ENCODE data around the gene OSBPL10.
"Not testable (repeated sequence)": the region's sequence is repeated elsewhere in the genome, so short reads cannot be mapped to it uniquely, and the experiment has no call there.

Gene OSBPL10

DNA sequence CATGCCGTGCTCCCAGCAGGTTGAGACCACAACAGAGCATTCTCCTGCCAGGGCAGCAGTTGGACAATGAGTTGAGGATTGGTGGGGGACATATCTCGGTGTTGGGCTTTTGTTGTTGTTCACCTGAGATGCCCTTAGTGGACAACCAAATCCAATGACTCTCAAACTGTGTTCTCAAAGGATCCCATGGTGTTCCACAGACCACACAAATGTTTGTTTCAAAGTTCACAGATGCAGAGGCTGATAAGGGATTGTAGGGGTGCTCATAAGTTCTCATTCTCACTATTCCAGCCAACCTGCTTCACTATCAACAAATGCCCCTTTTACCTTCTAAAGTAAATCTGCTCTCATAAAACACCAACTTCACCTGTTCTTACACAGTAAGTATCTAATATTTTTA, 159.9 kb downstream of the OSBPL10 start:
- in situ Hi-C loops (cut with MboI; ENCODE audit: low sequenced_read_pairs): no loop called here

DNA sequence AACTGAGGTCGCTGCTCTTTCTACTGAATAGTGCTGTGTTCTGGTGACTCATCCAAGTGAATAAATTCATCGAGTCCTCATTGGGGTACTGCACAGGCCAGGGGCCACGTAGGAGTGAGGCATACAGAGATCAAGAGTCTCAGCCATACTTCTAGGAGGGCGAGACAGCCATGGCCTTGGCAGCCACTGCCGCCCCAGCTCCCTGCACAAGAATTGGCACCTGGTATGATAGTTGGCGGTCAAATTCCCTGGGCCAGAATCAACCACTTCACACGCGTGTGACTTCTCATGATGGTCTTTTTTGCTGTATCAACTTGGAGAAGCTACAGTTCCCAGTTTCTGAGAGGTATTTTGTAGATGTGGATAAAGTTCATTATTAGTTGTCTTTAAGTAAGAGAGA, 161.6 kb downstream of the OSBPL10 start:
- in situ Hi-C loops (cut with MboI; ENCODE audit: low sequenced_read_pairs): no loop called here

DNA sequence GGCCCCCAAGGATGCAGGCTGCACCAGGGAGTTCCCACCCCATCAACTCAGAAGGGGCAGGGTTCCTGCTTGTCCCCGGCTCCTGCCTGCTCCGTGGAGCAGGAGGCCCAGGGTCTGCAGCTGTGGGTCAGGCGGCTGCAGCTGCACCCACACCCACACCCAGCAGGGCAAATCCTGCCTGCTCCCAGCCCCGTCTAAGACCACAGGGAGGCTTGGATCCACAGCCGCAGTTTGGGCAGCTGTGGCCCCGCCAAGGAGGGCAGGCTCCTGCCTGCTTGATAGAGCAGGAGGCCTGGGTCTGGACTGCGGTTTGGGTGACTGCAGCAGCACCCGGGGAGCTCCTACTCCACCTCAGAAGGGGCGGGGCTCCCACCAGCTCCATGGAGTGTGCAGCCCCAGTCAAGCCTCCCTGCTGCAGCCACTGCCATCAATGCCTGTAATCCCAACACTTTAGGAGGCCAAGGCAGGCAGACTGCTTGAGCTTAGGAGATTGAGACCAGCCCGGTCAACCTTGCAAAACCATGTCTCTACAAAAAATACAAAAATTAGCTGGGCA, 163.6 kb downstream of the OSBPL10 start:
- in situ Hi-C loops (cut with MboI; ENCODE audit: low sequenced_read_pairs): no loop called here

DNA sequence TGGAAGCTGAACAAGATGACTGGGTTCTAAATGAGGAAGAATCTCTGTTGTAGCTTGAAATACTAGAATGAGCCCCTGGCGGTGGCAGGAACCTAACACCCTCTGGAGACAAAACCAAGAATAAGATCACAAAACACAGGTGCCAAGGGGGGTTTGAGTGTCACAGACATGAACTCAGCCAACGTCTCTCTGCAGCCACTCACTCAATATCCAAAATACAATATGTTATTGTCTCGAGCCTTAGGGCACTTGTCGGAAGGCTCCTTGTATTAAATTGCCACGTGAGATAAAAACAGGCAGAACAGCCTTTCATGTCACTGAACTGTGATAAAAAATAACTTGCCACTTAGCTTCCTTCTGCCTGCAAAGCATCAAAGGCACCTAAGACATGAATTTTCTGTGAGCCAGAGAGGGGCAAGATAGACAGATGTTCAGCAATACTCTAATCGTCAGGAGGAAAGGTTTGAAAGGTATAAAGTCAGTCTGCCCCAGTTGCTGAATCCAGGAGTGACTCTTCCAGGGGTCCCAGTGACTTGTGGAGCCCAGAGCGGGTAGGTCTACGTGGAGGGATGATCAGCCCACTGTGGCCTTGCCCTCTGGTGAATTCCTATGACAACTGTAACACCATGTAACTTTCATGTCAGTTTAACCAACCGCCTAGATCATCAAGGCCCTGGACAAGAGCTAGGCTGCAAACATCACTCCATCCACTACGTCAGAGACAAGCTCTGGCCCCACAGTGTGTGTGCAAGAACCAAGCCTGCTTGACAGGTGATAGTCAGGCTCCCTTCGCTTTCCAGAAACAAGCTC, 165.2 kb downstream of the OSBPL10 start:
- in situ Hi-C loops (cut with MboI; ENCODE audit: low sequenced_read_pairs): no loop called here

DNA sequence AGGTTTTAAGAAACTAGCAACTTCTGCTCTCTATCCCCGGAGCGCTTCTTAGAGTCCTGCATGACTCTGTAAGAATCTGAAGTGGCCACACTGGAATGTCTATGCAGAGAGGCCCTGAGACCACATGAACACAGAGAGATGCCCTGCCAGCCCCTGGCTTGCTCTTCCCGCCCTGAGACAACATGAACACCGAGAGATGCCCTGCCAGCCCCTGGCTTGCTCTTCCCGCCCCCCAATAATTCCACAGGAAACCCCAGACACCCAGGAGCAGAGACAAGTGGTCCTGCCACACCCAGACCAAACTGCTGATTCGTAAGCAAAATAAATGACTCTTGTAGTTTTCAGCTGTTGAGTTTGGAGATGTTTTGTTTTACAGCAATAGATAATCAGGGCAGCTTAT, 166.1 kb downstream of the OSBPL10 start:
- in situ Hi-C loops (cut with MboI; ENCODE audit: low sequenced_read_pairs): no loop called here

DNA sequence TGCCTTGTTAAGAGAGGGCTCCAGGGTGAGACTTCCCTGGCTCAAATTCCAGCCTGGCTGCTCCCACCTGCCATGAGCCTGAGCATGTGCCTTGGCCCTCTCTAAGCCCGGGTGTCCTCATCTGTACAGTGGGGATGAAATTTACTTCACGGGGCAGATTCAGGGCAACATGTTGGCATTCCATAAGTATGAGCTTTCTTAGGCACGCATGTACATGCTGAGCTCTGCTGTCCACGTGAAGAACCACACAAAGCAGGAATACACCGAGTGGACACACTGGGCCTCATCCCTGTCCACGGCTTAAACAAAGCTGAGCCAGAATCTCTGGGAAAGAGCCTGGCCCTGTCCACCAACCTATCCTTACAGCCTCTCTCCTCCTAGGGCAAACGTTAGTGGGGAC, 167.4 kb downstream of the OSBPL10 start:
- in situ Hi-C loops (cut with MboI; ENCODE audit: low sequenced_read_pairs): no loop called here

DNA sequence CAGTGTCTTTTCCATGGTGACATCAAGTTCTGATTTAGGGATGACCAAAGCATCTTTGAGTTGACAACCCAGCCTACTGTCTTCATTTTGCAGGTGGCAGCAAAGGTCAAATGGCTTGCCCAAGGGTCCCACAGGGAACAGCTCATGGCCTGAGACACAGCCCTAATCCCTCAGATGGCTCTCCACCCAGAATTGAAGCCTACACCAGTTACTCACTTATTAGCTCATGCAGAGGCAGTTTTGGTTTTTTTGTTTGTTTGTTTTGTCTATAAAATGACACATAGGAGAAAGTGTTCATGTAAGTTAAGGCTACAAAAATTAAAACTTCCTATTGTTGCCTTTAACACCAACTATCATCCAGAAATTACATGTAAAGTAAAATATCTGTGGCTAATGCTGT, 167.9 kb downstream of the OSBPL10 start:
- in situ Hi-C loops (cut with MboI; ENCODE audit: low sequenced_read_pairs): no loop called here

DNA sequence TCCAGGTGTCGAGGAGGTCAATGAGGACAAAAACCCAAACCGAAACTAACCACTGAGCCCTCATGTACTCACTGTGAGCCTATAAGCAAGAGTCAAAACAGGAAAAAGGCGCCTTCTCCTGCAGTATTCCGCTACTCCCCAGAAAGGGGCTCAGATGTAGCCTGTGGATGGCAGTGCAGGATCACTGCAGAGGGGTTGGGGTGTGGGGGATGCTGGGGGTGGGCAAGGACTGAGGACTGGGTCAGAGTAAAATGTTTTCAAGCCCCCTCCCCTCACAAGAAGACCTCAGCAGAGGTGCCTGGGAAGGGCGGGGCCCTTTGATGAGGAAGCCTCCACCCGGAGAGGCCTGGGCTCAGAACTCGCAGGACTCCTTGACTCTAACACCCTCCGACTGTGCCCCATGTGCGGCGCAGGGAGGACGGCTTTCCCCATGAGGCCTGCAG, 170.1 kb downstream of the OSBPL10 start:
- in situ Hi-C loops (cut with MboI; ENCODE audit: low sequenced_read_pairs): no loop called here

DNA sequence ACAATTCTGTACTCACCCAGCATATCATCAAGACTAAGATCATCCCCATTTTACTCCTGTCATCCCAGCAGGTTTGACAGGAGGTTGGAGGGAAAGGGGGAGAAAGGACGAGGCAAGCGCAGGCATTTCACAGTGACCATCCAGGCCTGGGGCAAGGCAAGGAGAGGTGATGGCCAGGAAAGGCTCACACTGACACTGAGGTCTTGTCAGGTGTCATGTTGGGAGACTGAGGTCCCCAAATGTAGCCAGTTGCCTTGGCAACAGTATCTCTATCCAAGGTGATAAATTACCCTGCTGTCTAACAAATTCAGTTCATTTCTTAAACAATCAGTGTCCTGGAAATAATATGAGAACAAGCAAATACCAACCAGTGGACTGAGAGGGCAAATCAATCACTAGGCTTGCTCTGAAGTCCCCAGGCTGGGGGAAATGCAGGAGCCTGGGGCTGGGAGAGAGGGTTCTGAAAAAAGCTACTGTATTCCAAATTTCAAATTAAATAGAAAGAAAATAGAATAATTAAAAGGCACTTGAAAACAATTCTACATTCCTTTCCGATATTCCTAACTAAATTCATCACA, 172.8 kb downstream of the OSBPL10 start:
- in situ Hi-C loops (cut with MboI; ENCODE audit: low sequenced_read_pairs): no loop called here

DNA sequence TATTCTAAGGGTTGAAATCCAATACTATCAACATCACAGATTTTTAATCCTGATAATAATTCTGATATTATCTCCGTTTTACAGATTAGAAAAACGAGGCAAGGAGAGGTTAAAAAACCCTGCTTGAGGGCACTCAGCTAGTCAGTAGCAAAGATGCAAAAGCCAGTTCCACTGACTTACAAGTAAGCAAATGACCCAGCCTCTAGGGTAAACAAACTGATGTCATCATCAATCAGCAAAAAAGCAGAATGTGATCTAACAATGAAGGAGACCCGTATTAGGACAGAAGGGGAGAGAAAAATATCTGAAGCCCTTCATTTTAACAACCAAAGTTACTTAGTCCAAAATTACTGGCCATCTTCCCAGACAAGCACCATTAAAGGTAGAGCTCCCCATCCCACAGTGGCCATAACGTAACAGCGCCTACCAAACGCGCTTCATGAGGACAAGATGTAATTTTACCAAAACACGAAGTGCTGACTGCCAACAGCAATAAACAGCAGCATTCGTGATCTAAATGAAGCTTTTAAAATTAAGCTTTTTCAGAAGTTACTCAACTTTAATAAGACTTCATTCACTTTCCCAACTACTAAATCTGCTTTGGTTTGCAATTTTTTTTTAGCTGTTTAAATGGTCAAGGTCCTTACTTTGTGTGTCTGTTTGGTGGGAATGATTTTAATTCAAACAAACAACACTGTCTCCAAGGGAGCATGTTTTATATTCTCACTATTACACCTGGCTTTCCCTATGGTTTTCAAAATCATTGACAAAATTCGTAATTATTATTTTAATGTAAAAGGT, 176.6 kb downstream of the OSBPL10 start:
- in situ Hi-C loops (cut with MboI; ENCODE audit: low sequenced_read_pairs): no loop called here

DNA sequence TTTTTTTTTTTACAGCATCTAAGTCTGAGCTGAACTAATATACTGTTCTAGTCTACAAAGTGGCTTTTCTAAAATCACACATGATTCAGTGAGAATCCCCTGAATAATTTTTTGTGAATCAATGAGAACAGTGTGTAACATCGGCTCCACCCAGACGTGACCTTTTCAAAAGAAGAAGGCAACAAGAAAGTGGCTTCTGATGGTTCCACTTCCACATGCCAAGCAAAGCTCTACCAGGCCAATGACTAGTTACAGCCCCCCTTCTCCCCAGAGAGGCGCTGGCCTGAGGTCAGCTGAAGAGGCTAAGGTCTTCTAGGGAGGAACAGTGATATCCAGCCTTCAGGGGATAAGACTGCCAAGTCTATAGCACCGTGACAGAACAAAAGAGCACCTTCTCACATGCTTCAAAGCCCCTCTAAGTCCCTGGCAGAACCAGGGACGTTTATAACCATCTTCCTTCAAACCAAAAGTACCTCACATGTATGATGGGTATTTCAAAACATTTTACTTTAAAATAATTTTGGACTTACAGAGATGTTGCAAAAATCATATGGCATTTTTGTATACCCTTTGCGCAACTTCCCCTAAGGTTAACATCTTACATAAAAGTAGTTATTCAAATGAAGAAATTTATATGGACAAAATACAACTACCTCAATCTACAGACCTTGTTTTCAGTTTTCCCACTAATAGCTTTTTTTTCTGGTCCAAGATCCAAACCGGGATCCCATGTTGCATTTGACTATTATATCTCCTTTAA, 177.9 kb downstream of the OSBPL10 start:
- in situ Hi-C loops (cut with MboI; ENCODE audit: low sequenced_read_pairs): no loop called here

DNA sequence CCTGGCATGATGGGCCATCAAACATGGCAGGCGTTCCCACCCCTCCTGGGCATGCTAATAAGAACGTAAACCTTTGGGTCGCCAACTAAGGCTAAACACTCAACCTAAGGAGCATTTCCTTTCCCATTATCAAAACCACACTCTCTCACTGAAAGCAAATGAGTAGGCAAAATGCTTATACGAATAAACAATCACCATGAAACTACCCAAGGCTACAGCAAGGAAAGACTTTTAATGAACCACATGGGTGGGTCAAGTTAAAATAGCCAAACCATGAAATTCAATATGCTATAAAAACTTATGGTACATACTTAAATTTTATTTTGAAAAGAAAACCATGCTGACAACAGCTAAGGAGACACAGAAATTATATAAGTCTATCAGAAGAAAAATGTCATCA, 180.6 kb downstream of the OSBPL10 start:
- in situ Hi-C loops (cut with MboI; ENCODE audit: low sequenced_read_pairs): no loop called here

DNA sequence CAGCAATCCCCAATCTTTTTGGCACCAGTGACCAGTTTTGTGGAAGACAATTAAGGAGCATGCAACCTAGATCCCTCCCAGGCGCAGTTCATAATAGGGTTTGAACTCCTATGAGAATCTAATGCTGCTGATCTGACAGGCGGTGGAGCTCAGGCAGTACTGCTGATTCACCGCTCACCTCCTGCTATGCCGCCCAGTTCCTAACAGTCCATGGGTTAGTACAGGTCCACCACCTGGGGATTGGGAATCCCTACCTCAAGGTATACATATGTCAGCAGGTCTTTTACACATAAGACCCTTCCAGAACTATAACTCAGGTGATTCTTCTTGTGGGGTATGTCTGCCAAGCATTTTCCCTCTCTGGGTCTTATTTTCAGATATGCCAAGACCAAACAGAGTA, 182.2 kb downstream of the OSBPL10 start:
- in situ Hi-C loops (cut with MboI; ENCODE audit: low sequenced_read_pairs): no loop called here

DNA sequence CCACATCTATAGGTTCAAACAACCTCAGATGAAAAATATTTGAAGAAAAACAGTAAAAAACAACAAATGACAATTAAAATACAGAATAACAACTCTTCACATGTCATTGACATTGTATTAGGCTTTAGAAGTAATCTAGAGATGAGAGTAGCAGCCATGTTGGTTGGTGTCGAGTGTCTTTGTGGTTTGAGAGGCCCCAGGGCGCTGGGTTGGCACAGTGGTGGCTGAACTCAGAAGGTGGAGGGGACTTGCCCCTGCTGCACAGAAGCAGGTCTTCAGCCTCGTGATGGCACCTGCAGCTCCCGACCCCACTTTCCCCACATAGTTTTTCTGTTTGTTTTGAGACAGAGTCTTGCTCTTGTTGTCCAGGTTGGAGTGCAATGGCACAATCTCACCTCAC, 187.2 kb downstream of the OSBPL10 start:
- in situ Hi-C loops (cut with MboI; ENCODE audit: low sequenced_read_pairs): no loop called here

DNA sequence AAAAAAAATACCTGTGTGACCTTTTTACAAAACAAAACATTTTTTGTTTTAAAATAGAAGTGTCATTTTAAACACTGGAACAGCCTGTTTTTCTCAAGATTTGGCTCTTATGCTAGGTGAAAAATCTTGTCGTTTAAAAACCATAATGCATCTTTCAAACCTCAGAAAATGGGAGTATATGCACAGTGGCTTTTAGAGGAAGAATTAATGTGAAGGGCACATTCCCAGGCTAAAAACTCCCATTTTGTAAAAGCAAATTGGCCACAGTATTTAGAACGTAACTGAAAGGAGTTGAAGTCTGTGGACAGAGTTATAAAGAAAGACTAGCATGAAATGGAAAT, 190.0 kb downstream of the OSBPL10 start:
- in situ Hi-C loops (cut with MboI; ENCODE audit: low sequenced_read_pairs): no loop called here

DNA sequence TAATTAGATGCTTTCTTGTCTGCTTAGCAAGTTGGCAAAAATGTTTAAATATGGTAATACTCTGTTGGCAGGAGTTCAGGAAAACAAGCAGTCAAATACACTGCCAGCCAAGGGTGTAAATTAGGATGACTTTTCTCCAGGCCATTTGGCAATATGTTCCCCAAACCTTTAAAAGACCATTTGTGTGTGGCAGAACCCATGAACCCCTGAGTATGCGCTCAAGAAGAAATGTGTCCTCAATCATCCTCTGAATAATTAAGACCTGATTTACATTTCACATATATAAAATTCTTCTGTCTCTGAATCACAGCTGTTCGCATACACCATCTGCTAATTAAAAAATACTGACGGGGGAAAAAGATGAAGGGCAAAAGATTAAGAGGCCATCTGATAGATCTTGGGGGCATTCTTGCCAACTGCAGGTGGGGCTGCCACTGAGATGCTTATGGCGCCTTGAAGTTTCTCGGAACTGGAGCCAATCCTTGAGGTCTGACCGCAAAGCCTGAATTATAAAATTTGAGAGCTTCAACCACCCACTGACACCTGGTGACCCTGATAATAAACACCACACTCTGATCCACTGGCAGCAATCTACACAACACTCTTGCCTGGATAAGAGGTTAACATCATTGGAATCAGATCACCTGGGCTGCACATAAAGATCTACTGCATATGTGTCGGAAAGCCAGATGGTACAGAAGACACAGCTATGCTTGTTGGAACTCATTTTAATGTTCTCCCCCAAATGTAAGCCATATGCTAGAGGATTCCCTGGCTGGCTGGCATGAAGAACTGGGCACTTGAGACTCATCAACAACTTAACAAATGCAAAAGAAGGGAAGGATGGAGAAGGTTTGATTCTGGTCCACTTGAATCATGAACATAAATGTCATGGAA, 190.6 kb downstream of the OSBPL10 start:
- in situ Hi-C loops (cut with MboI; ENCODE audit: low sequenced_read_pairs): no loop called here

DNA sequence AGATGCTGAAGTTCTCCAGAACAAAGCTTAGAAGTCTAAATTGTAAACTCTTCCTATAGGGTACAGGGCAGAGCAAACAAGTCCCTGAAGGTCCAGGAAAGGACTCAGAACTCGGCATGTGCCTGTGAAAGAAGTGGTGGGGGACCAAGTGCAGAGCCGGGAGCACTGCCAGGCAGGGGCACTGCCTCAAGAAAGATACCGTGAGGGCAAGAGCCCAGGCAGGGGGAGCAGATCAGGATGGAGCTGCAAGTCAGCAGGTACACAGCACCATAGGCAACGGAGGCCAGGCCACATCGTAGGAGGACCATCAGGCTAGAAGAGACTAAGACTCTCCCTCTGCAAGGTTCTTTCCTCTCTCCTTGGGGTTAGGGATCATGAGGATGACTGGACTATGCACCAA, 191.6 kb downstream of the OSBPL10 start:
- in situ Hi-C loops (cut with MboI; ENCODE audit: low sequenced_read_pairs): no loop called here

DNA sequence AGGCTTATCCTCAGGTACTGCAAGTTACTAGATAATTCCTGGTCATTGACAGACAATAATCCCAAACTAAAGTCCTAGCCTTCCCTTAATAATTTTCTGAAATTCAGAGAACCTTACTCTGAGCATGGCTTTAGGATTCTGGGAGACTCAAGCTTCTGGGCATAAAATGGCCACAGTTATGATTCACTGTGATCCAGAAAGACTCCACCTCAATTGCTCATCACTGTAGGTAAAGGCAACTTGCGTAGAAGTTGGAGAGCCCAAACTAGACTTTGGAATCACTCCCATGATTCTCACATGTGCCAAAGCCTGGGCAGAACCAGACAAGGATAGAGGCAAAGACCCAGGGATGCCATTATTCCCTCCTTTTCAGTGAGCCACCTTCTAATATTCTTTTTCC, 195.3 kb downstream of the OSBPL10 start:
- in situ Hi-C loops (cut with MboI; ENCODE audit: low sequenced_read_pairs): no loop called here

DNA sequence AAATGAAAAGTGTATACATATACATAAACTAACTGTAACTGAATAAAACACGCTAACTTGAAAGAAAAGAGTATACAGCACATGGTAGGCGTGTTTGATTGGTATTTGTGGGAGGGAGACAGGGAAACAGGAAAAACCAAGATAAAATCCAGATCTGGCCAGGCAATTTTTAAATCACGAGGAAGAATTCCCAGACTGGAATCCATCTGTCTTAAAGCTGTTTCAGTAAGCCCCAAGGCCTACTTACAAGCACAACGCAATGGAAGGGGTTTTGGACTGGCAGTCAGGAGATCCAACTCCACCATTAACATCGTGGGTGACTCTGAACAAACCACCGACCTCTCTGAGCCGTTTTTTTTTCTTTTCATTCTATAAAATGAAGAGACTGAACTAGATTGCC, 195.8 kb downstream of the OSBPL10 start:
- in situ Hi-C loops (cut with MboI; ENCODE audit: low sequenced_read_pairs): no loop called here

DNA sequence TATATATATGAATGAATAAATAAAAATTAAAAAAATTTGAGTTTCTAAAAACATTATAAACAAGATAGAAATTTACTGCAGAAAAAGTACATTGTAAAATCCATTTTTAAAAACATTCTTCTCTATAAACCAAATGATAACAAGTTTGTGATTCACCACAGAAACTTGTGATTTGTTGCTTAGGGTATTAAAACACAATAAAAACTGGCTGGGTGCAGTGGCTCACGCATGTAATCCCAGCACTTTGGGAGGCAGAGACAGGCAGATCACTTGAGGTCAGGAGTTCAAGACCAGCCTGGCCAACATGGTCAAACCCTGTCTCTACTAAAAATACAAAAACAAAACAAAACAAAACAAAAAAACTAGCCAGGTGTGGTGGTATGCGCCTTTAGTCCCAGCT, 197.2 kb downstream of the OSBPL10 start:
- in situ Hi-C loops (cut with MboI; ENCODE audit: low sequenced_read_pairs): not testable (repeated sequence)

Data from HL-60/S4 treated with retinoic acid at 250 ng/mL for 4 days and 3 days (cell line).